Inferior parietal cortex (tissue), 1 donor: Measurements from ENCODE around the gene TBC1D2.

ENCODE experiments used
- DNase-seq: peaks from one replicate; pipeline ENCODE4 v3.0.0-alpha.2; 2016; ENCODE audit errors: extremely low spot score

Gene TBC1D2

DNA sequence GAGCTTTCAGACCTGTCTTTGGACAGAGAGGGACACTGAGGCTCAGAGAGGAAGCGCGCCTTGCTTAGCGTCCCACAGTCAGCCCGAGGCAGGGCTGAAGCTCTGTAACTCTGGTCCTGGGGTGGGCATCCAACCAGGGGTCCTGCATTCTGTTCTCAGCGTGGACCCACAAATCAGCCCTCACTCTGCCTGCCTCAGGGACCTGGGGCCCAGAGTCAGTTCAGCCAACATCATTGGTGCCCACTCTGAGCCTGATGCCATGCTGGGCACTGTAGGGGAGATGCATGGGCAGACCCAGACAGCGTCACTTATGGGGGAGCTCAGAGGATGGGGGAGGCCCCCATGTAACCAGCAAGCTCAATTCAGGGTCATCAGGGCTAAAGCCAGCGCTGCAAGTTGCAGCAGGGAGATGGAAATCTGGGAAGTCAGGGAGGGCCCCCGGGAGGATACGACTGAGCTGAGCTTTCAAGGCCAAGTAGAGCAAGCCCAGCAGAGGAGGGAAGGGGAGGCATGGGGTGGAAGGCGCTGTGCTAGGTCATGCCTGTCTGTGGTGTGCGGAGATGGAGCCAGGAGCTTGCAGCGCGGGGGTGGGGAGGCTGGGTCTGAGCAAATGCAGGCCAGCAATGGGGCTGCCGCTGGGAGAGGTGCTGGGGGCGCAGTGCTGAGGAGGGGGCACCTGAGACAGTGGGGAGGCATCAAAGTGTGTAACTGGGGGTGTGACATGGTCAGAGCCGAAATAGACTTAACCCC lies 84.1 kb downstream of the TBC1D2 start:
- DNase-seq = no peak

DNA sequence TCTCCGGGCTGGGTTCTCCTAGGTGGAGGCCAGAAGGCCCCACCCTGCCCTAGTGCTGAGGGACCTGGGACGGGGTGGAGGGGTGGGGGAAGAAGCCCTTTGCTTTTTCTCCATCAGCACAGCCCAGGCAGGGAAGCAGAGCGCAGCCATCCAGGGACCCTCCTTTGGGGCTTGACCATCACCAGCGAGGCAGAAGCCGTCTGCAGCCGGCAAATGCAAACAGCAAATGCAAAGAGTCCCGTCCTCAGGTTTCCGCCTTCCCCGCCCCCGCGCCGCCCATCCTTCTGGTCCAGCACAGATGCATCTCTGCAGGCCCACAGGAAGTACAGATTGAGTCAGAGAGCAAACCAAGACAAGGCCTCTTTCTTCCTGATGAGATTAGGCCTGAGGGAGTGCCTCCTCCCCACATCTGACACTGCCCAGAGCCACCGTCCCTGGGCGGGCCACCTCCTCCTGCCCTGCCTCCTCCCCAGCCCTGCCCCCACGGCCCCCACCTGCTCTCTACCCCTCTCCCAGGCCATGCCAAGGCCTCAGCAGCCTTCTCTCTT lies 86.4 kb downstream of the TBC1D2 start:
- no peak for DNase-seq

DNA sequence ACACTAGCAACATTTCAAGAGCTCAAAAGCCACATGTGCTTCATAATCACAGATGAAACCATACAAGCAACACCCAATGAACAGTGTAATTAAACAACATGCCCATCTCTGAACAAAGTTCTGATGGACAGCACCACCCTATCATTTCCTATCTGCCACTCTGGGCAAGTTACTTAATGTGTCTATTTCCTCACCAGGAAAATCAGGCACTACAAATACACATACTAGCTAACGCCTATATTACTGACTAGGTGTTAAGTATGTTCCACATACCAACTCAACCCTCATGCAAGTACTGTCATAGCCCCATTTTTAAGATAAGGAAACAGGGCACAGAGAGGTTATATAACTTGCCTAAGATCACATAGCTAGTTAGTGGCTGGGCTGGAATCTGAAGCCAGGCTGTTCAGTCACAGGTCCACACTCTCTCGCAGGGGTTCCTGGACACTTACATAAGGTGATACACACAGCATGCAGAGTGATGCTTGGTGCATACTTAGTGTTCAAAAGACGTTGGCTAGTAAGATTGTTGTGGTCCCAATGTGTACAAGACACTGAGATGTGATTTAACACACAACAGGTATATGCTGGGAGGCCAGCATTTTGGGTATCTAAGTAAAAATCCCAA lies 87.2 kb downstream of the TBC1D2 start:
- DNase-seq = no peak

DNA sequence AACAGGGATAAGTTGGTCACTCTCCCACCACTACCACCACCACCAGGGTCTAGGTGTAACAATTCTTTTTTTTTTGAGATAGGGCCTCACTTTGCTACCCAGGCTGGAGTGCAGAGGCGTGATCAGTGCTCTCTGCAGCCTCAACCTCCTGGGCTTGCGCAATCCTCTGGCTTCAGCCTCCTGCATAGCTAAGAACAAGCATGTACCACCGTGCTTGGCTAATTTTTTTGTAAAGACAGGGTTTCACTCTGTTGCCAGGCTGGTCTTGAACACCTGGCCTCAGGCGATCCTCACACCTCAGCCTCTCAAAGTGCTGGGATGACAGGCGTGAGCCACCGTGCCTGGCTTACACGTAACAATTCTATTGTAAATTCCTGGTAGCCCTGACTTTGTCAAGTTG lies 90.5 kb downstream of the TBC1D2 start:
- DNase-seq = no peak

DNA sequence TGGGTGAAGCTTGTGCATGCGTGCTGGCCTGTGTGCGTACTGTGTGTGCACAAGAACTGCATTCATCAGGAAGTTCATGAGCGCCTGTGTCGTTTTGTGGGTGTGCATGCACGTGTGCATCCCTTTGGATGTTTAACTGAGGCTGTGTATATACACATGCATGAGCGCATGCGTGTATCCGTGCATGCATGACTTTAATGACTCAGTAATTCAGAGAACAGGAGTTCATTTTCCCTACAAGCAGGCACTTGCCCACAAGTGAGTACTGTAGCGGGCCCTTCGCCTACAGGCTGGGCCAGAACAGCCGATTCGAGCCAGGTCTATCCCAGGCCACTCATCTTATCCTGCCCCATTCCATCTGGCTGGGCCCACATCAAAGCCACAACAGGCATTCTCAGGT lies 92.8 kb downstream of the TBC1D2 start:
- no peak for DNase-seq

DNA sequence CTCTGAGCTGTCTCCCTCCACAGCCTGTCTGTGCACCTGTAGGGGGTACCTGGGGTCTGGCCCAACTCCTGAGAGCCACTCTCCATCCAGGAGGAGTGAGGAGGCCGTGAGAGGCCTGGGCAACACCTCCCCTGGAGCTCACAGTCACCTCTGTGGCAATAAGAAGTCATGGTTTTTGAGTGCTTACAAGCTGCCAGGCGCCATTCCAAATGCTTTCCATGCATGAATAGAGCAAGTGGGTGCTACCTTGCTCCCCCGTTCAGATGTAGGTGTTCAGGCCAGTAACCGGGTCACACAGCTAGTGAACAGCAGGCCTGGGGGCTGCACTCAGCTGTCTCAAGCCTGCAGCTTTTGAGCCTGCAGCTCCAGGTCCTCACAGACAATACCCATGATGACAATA lies 93.6 kb downstream of the TBC1D2 start:
- no peak for DNase-seq

DNA sequence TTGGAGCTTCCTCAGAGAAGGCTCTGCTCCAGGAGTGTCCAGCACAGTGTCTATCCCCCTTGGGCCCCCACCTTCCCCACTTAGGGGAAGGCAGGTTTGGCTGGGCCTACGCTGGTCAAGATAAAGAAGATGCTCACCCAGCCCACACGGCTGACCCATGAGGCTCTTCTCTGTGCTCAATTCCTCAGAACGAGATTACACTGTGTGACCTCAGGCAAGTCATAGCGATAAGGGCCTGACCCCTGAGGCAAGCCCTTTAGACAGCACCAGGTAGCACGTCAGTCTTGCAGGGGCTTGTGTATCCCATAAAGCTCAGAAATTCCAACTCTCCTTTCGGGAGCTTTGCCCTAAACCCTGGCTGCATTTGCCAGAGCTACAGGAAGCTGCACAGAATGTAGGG lies 95.7 kb downstream of the TBC1D2 start:
- DNase-seq = no peak

DNA sequence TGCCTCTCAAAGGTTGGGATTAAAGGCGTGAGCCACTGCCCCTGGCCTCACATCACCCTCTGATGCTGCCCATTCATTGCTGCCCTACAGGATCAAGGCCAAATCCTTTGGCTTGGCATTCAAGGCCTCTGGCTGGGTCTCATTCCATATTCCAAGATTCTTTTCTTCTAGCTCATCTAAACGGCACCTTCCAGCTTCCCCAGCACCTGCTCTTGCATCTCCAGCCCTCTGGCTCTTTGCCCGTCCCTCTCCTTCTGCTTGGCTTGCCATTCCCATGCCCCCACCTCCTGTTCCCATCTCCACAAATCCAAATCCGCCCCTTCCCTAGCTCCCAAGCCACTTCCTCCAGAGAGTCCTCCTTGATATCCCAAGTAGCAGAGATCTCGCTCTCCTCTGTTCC lies 96.1 kb downstream of the TBC1D2 start:
- no peak for DNase-seq

DNA sequence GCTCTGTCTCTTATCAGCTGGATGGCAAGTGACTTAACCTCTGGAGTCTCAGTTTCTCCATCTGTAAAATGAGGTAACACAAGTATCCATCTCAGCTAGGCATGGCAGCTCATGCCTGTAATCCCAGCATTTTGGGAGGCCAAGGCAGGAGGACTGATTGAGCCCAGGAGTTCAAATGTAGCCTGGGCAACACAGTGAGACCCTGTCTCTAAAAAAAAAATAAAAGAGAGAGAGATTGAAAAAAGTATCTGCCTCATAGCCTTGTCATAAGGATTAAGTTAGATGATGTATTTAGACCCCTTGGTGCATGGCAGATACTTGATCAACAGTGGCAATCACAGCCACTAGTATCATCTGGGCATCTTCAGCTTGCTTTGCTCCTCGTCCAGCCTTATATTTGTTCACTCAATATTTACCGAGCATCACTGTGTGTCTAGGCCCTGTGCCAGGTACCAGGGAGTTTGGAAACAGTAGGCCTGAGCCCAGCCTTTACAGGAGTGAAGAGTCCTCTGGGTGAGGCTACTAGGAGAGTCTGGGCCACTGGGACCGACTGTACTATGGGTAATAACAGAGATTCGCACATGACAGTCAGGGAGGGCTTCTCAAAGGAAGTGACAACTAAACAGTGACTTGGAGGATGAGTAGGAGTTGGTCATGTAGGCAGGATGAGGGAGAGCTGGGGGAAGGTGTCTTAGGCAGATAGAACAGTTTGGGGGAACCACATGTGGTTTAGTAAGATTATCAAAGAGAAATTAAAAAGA lies 97.2 kb downstream of the TBC1D2 start:
- no peak for DNase-seq

DNA sequence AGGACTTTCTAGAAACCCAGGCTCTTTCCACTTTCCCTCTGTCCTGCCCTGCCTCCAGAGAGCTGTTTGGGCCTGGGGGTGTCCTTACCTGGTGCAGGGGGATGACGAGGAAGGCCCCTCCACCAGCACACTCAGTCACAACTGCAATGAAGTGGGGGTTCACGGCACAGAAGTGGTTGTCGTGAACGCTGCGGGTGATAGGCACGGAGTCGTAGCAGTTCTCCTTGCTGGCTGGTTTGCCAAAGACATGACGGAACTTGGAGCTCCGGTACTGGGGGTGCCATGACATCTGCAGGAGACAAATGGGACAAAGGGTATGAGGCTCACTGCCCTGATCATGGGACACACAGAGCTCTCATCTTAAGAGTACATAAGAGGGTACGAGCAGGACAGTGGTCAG lies 98.1 kb downstream of the TBC1D2 start:
- DNase-seq = no peak

DNA sequence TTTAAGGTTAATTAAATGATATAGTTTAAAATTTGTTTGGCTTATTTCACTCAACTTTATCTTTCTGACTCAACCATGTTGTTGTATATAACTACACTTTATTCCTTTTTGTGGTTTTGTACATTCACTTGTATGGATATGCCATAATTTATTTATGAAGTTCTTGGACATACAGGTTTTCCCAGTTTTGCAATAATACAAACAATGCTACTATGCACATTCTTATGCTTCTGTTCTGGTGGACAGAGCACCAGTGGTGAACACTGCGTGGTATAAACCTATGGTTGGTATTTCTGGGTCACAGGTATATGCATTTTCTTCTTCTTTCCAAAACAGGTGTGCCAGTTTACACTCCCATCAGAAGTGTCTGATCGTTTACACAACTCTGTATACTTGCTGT lies 100.8 kb downstream of the TBC1D2 start:
- no peak for DNase-seq

DNA sequence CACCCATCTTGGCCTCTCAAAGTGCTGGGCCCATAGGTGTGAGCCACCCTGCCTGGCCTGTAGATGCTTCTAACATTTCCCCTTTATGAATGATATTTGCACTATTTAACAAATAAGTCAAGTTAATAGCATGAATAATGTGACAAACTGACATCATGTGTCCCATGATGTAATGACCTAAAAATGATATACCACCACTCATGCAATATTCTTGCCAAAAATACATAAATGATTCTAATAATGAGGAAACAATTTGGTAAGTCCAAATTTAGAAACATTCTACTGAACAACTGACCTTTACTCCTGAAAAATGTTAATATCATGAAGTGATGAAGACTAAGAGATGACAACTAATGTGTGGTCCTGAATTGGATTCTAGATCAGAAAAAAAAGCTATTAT lies 102.9 kb downstream of the TBC1D2 start:
- no peak for DNase-seq

DNA sequence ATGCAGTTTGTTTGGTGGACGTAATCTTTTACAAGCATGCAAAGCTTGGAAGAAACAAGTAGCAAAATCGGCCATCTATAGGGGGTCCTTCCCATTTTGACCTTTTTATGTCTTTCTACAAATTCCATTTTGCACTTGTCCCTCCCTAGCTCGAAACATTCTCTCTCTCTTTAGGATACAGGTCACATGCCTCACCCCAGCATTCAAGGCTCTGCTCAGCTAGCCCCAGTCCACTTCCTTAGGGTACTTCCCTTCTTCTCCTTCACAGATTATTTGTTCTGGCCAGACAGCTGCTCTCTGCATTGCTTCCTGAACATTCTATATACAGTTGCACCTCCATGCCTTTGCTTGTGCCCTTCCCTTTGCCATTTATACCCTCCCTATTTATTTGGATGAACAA lies 104.7 kb downstream of the TBC1D2 start:
- DNase-seq = no peak

DNA sequence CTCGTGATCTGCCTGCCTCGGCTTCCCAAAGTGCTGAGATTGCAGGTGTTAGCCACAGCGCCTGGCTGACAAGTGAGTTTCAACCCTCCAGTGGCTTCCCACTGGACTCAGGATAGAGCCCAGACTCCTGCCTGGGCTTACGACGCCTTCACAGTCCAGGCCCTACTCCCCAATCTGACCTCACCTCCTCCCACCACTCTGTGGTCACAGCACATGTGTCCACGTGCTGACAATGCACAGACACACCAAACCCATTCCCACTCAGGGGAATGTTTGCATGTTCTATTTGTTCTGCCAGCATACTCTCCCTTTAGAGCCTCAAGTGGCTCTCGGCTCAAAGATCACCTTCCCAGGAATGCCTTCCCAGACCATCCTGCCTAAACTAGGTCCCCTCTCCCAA lies 105.3 kb downstream of the TBC1D2 start:
- DNase-seq = no peak

DNA sequence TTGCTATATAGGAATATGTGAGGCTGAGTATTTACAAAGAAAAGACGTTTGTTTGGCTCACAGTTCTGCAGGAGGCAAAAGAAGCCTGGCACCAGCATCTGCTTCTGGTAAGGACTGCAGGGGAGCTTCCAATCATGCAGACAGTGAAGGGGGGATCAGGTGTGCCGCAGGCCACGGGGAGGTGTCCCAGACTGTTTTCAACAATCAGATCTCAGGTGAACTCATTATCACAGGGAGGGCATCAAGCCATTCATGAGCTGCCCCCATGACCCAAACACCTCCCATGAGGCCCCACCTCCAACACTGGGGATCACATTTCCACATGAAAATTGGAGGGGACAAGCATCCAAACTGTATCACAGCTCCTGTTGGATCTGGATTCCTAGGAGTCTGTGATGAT lies 106.0 kb downstream of the TBC1D2 start:
- DNase-seq = no peak
